Nephron progenitor cell (in vitro differentiated cells): ENCODE measurements around the gene KRT10.

ENCODE experiments used
- DNase-seq: peaks from one replicate; pipeline ENCODE4 v3.0.0; 2021
- H3K27ac Mint-ChIP-seq: 2 replicates; pipeline ENCODE4 v1.8.0; 2021; ENCODE audit warnings: mild to moderate bottlenecking, moderate library complexity, mixed read lengths
- H3K27me3 Mint-ChIP-seq: 2 replicates; pipeline ENCODE4 v1.8.0; 2021; ENCODE audit warnings: mild to moderate bottlenecking, low read depth, mixed read lengths; ENCODE audit not compliant: poor library complexity
- H3K36me3 Mint-ChIP-seq: 2 replicates; pipeline ENCODE4 v1.8.0; 2021; ENCODE audit warnings: low read depth, mixed read lengths
- H3K4me1 Mint-ChIP-seq: 2 replicates; pipeline ENCODE4 v1.8.0; 2021; ENCODE audit warnings: mixed read lengths
- H3K4me3 Mint-ChIP-seq: 2 replicates; pipeline ENCODE4 v1.8.0; 2021; ENCODE audit warnings: mild to moderate bottlenecking, moderate library complexity, mixed read lengths
- H3K9me3 Mint-ChIP-seq: 2 replicates; pipeline ENCODE4 v1.8.0; 2021; ENCODE audit warnings: mild to moderate bottlenecking, moderate library complexity, mixed read lengths
- TF ChIP-seq, protein P1 (sequence below): fragments of 200-600 bp; sonication (generic); IDR thresholded peaks from 2 replicates; pipeline ENCODE4 v1.5.0; 2021; ENCODE audit warnings: antibody characterized with exemption

KRT10 gene

DNA sequence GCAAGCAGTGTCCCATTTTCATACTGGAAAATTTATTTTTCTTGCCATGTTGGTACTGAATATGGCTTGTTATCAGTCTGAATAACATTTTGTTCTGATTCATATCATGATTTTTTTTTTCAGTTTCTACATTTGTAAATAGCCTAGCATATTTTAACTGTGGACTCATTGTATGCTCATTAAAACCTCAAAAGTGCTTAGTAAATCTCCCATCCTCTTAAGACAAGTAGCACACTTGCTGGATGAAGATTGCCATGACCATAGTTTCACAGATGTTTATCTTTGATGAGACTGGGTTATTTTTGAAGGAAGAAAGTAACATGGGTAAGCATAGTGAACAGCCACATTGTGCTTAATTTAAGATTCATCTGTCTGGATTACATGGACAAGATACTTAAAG lies 878 bp downstream of the KRT10 start:
- Mint-ChIP-seq H3K4me1 (peaks cover 31% of the 10 kb centered on the region), H3K4me3 (no peak overlapping the region), H3K27ac (no peak overlapping the region), H3K9me3 (no peaks in the 10 kb centered on the region), H3K27me3 (peaks cover 30% of the 10 kb centered on the region), H3K36me3 (peaks cover 33% of the 10 kb centered on the region)
- TF ChIP-seq, protein P1, sequence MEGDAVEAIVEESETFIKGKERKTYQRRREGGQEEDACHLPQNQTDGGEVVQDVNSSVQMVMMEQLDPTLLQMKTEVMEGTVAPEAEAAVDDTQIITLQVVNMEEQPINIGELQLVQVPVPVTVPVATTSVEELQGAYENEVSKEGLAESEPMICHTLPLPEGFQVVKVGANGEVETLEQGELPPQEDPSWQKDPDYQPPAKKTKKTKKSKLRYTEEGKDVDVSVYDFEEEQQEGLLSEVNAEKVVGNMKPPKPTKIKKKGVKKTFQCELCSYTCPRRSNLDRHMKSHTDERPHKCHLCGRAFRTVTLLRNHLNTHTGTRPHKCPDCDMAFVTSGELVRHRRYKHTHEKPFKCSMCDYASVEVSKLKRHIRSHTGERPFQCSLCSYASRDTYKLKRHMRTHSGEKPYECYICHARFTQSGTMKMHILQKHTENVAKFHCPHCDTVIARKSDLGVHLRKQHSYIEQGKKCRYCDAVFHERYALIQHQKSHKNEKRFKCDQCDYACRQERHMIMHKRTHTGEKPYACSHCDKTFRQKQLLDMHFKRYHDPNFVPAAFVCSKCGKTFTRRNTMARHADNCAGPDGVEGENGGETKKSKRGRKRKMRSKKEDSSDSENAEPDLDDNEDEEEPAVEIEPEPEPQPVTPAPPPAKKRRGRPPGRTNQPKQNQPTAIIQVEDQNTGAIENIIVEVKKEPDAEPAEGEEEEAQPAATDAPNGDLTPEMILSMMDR: no peak
- no peak for DNase-seq

DNA sequence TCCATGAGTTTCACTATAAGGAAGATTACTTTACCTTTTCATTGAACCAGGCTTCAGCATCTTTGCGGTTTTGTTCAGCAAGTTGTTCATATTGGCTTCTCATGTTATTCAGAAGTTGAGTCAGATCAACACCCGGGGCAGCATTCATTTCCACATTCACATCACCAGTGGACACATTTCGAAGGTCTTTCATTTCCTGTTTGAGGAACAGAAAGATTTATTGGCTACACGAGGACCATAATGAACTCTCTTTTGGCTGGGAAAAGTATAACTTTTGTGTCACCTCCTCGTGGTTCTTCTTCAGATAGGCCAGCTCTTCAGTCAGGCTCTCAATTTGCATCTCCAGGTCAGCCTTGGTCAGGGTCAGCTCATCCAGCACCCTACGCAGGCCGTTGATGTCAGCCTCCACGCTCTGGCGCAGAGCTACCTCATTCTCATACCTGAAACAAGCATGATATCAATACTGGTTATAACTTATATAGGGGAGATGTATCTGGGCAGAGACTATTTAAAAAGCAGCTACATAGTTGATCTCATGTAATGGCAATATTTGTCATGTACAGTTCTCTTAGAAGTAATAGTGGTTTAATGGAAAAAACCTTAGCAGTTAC lies 2.1 kb downstream of the KRT10 start:
- peaks cover 36% of the 10 kb centered on the region for H3K36me3 Mint-ChIP-seq
- H3K4me1 Mint-ChIP-seq: peaks cover 31% of the 10 kb centered on the region
- peak overlapping the region; percentile 92 for H3K4me3 Mint-ChIP-seq
- no peak overlapping the region for H3K27ac Mint-ChIP-seq
- TF ChIP-seq, protein P1: no peak
- H3K27me3 Mint-ChIP-seq: peaks cover 18% of the 10 kb centered on the region
- no peaks in the 10 kb centered on the region for H3K9me3 Mint-ChIP-seq
- DNase-seq: no peak

DNA sequence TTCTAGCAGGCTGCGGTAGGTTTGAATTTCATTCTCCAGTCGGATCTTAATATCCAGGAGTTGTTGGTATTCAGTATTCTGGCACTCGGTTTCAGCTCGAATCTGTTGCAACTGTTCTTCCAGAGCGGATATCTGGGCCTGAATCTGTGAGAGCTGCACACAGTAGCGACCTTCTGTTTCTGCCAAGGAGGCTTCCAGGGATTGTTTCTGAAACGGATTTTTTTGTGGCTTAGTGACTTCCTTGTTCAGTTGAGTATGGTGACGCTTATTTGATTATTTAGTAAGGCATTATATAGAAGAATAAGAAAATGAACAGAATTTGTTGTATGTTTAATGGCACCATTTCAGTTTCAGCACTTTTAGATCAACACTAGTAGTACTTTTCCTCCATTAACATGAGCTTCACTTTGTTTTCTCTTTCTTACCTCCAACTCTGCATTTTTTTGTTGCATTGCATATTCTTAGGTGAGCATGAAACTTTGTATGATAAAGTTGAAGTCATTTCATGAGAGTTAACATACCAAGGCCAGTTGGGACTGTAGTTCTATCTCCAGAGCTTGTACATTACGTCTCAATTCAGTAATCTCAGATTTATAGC lies 2.8 kb downstream of the KRT10 start:
- H3K4me3 Mint-ChIP-seq: peak overlapping the region; percentile 92
- no peaks in the 10 kb centered on the region for H3K9me3 Mint-ChIP-seq
- H3K36me3 Mint-ChIP-seq: peaks cover 36% of the 10 kb centered on the region
- H3K4me1 Mint-ChIP-seq: peaks cover 31% of the 10 kb centered on the region
- DNase-seq: no peak
- TF ChIP-seq, protein P1: no peak
- peak overlapping the region; percentile 86 for H3K27ac Mint-ChIP-seq
- H3K27me3 Mint-ChIP-seq: peaks cover 20% of the 10 kb centered on the region

DNA sequence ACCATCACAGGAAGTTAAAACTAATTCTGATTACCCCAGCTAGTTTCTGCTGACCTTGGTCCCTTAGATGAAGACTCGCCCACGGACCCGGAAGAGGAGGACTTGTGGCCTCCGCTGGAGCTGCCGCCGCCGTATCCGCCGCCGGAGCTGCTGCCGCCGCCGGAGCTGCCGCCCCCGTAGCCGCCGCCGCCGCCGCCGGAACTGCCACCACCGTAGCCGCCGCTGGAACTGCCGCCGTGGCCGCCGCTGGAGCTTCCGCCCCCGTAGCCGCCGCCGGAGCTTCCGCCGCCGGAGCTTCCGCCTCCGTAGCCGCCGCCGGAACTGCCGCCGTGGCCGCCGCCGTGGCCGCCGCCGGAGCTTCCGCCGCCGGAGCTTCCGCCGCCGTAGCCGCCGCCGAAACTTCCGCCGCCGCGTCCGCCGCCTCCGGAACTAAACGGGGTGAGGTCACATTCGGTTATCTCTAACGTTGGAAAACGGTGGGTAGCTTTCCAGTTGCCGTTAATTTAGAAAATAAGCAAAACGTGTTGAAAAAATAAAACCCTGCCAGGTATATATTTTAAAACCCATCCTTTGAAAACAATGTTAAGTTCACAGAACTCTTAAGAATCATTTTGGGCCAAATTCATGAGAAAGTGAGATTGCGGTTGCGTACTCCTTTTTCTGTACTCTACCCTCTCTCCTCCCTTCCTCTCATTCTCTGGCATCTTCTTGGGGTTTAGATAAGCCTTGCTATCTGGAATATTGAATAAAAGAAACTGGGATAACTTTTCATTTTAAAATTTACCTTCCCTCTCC lies 3.5 kb downstream of the KRT10 start:
- Mint-ChIP-seq H3K27me3 (peaks cover 26% of the 10 kb centered on the region), H3K27ac (peak overlapping the region; percentile 86), H3K9me3 (no peaks in the 10 kb centered on the region), H3K36me3 (peaks cover 36% of the 10 kb centered on the region), H3K4me1 (peaks cover 31% of the 10 kb centered on the region), H3K4me3 (peak overlapping the region; percentile 92)
- TF ChIP-seq, protein P1: no peak
- DNase-seq: peak; percentile 86

DNA sequence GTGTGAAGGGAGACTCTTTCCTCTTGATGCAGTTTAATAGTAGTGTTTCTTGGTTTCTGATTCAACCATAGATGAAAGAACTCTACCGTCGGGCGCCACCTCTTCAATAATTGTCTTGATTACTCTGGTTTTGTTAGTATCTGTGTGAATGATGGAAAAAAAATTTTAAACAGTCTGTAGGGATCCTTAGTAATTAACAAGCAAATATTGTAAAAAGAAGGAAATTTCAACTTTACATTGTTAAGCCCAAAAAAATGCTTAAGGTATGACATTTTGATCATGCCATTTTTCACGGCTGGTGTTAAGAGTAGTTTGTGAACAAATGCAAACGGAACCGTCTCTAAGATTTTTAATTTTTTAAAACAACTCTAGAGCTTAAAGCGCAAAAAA lies 4.1 kb downstream of the KRT10 start:
- Mint-ChIP-seq H3K4me1 (peaks cover 31% of the 10 kb centered on the region), H3K27me3 (peaks cover 31% of the 10 kb centered on the region), H3K36me3 (peaks cover 36% of the 10 kb centered on the region), H3K27ac (peak overlapping the region; percentile 26), H3K4me3 (peak overlapping the region; percentile 92), H3K9me3 (no peaks in the 10 kb centered on the region)
- no peak for DNase-seq
- TF ChIP-seq, protein P1: no peak
